Effector CD4-positive, alpha-beta T cell (primary cell): ENCODE results near the gene OGFOD3.
"Not testable (repeated sequence)": the region's sequence is repeated elsewhere in the genome, so short reads cannot be mapped to it uniquely, and the experiment has no call there.

ENCODE experiments used
- DNase-seq: peaks from one replicate; pipeline ENCODE4 v3.0.0-alpha.2; 2020

OGFOD3 gene

GRCh38 chr17:82350182-82351030 is 68.0 kb downstream of the OGFOD3 start:
- DNase-seq: no peak

- no peak for DNase-seq
Observed at GRCh38 chr17:82349287-82349701, 69.1 kb downstream of the OGFOD3 start.

- no peak for DNase-seq
Observed at GRCh38 chr17:82348866-82349265, 69.5 kb downstream of the OGFOD3 start.

- DNase-seq: no peak
Observed at GRCh38 chr17:82348434-82348833, 70.0 kb downstream of the OGFOD3 start.

- not testable (repeated sequence) for DNase-seq
Observed at GRCh38 chr17:82347994-82348393, 70.4 kb downstream of the OGFOD3 start.

GRCh38 chr17:82346342-82347300 is 71.8 kb downstream of the OGFOD3 start:
- no peak for DNase-seq

- no peak for DNase-seq
Observed at GRCh38 chr17:82345151-82345976, 73.0 kb downstream of the OGFOD3 start.

- DNase-seq: no peak
Observed at GRCh38 chr17:82344175-82344907, 74.0 kb downstream of the OGFOD3 start.

GRCh38 chr17:82343560-82343959 is 74.8 kb downstream of the OGFOD3 start:
- DNase-seq: no peak

GRCh38 chr17:82342361-82343079 is 75.9 kb downstream of the OGFOD3 start:
- no peak for DNase-seq

GRCh38 chr17:82339634-82340580 is 78.5 kb downstream of the OGFOD3 start:
- DNase-seq: no peak
